Cardiac muscle cell (in vitro differentiated cells and primary cell): ENCODE measurements around the gene DST. TPM values are rescaled to one million over a fixed set of nuclear protein-coding genes. Genes with fewer than 3 reads are reported as not detected.

Experiments
- DNase-seq, 2 donors: peaks; one replicate each; pipeline versions ENCODE4 v3.0.0 to v3.0.0-alpha.2; 2010 to 2017; ENCODE audit warnings: low read depth in 1 of 2, low spot score in 1 of 2
- H3K27ac ChIP-seq: fragments of 200-600 bp; sonication (generic); 2 replicates; pipeline ENCODE4 v1.5.1; 2016
- H3K27me3 ChIP-seq: fragments of 200-600 bp; sonication (generic); 2 replicates; pipeline ENCODE4 v1.6.0; 2016; ENCODE audit warnings: control low read depth
- H3K36me3 ChIP-seq: fragments of 200-600 bp; sonication (generic); 2 replicates; pipeline ENCODE4 v1.5.1; 2016; ENCODE audit warnings: control low read depth
- H3K4me1 ChIP-seq: fragments of 200-600 bp; sonication (generic); 2 replicates; pipeline ENCODE4 v1.8.1; 2017; ENCODE audit warnings: low read depth, mild to moderate bottlenecking, mixed run types
- H3K4me3 ChIP-seq: fragments of 200-600 bp; sonication (generic); 2 replicates; pipeline ENCODE4 v1.5.1; 2016; ENCODE audit warnings: mild to moderate bottlenecking
- H3K9me3 ChIP-seq: fragments of 200-600 bp; sonication (generic); 2 replicates; pipeline ENCODE4 v1.5.1; 2017; ENCODE audit warnings: low read depth, mild to moderate bottlenecking, control low read depth
- polyA plus RNA-seq: library from polyadenylated mRNA; unstranded; fragments of >200 nt; fragmentation: Nextera tagmentation; extraction: Ambion mirVana; gene quantifications from 2 replicates; pipeline ENCODE4 v1.2.1, GENCODE V29; 2016
- total RNA-seq: library from RNA; depleted of rRNA; stranded (reverse); fragments of >200 nt; gene quantifications from 2 replicates; pipeline ENCODE4 v1.2.3, GENCODE V29; 2016
- TF ChIP-seq, protein P1 (sequence below): IDR thresholded peaks from 2 replicates; pipeline ENCODE4 v1.5.1; 2012; ENCODE audit warnings: low read depth, mild to moderate bottlenecking, low read length

The DST gene
- total and polyA plus RNA-seq, 2 experiments from 2014 or later = 31.7 to 82.1 TPM

DNA sequence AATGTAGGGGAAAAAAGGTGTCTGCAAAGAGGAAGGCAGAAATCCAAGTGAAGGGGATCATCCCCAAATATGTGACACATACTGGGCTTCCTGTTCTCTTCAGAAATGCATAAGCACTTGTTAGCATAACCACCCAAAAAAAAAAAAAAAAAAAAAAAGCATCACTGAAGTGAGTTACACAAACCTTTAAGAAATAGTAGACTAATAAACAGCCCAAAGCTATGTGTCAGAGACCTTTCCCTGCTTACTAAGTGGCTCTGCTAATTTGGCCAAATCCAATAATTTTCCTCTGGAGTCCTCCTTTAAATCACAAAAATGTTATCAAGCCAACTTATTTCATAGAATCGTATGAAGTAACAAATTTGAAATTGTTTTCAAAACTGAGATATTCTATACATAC lies 7.5 kb upstream of the DST start:
- TF ChIP-seq, protein P1, sequence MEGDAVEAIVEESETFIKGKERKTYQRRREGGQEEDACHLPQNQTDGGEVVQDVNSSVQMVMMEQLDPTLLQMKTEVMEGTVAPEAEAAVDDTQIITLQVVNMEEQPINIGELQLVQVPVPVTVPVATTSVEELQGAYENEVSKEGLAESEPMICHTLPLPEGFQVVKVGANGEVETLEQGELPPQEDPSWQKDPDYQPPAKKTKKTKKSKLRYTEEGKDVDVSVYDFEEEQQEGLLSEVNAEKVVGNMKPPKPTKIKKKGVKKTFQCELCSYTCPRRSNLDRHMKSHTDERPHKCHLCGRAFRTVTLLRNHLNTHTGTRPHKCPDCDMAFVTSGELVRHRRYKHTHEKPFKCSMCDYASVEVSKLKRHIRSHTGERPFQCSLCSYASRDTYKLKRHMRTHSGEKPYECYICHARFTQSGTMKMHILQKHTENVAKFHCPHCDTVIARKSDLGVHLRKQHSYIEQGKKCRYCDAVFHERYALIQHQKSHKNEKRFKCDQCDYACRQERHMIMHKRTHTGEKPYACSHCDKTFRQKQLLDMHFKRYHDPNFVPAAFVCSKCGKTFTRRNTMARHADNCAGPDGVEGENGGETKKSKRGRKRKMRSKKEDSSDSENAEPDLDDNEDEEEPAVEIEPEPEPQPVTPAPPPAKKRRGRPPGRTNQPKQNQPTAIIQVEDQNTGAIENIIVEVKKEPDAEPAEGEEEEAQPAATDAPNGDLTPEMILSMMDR = no peak

DNA sequence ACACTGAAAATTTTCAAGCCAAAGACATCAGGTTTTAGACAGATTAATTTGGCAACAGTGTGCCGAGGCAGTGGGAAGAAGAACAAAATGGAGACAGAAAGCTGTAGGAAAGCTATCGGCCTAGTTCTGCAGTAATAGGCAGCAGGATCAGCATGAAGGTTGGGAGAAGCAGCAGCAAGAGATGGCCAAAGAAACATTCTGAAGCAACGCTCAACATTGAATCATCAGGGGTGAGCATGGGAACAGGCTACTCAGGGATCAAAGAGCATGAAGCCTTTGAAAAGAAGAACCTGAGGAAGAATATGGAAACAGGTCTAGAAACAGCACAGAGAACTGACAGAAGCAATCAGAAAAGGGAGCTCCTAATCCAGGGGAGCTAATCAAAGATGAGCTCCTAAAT lies 7.1 kb upstream of the DST start:
- Histone ChIP-seq H3K27ac (no peak overlapping the region), H3K27me3 (no peaks in the 10 kb centered on the region), H3K4me1 (peaks cover 9% of the 10 kb centered on the region), H3K9me3 (no peaks in the 10 kb centered on the region), H3K36me3 (no peaks in the 10 kb centered on the region), H3K4me3 (no peak overlapping the region)
- peak in 1 of 2 donors; percentile 16 for DNase-seq
- TF ChIP-seq, protein P1 = no peak

More for the DNA sequence above, 7.5 kb upstream of the DST start:
- Histone ChIP-seq H3K4me3 (no peak overlapping the region), H3K9me3 (no peaks in the 10 kb centered on the region), H3K27ac (no peak overlapping the region), H3K4me1 (peaks cover 9% of the 10 kb centered on the region), H3K36me3 (no peaks in the 10 kb centered on the region), H3K27me3 (no peaks in the 10 kb centered on the region)
- no peak for DNase-seq

DNA sequence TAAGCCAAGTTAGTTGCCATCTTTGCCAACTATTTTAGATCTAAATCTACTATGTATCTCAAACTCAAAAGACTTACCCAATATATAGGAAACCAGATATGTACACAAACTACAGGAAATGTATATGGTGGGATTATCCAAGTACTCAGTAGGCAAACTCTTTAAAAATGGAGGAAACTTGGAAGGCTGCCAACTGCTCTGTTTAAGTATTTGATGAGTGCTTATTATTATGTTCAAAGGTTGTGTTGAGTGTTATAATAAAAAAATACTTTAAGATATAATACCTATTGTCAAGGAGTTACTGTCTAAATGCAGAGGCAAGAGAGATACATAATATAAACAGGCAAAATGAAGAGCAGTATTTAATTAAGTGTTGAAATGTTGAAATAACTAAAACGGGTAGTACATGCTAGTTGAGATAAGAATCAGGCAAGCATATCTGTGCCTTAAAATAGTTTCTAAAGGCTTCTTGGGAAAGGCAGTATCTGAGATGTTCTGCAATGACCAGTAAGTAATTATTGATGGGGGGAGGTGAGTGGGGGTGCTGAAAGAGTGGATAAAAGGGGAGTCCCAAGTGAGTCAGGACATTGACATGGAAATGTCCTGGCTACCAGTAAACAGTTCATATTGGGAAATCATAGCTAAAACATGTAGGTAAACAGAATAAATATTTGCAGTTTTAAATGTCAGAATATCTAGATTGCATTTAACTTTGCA lies 6.5 kb upstream of the DST start:
- H3K36me3 ChIP-seq = no peaks in the 10 kb centered on the region
- no peak overlapping the region for H3K4me3 ChIP-seq
- TF ChIP-seq, protein P1 = no peak
- no peak overlapping the region for H3K27ac ChIP-seq
- DNase-seq = peak; percentile 36 to 38
- H3K9me3 ChIP-seq = no peaks in the 10 kb centered on the region
- H3K4me1 ChIP-seq = peaks cover 9% of the 10 kb centered on the region
- H3K27me3 ChIP-seq = no peaks in the 10 kb centered on the region

DNA sequence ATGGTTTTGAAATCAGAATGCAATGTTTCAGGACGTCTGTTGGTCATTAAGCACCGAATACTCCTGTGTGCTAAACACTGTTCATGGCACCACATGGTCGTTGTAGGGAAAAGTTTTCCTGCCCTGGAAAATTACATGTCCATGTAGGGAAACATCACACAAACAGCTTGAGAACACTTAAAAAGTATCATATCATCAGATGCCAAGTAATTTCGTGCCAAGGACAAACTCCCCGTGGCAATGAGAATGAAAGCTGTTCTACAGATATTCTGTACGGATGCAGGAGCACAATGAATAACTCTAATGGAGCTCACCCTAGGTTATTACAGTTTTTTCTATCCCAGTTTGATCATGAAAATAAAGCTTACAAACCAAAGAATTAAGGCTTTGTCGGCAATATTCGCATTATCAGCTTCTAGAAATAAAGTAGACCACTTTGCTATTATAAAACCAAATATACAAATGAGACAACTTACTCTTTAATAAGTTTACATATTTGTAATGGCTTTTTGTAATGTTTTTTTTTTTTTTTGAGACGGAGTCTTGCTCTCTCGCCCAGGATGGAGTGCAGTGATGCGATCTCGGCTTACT lies 4.6 kb upstream of the DST start:
- Histone ChIP-seq H3K27me3 (no peaks in the 10 kb centered on the region), H3K9me3 (no peaks in the 10 kb centered on the region), H3K4me1 (peaks cover 9% of the 10 kb centered on the region), H3K36me3 (no peaks in the 10 kb centered on the region), H3K27ac (no peak overlapping the region), H3K4me3 (no peak overlapping the region)
- TF ChIP-seq, protein P1 = no peak
- DNase-seq = no peak

DNA sequence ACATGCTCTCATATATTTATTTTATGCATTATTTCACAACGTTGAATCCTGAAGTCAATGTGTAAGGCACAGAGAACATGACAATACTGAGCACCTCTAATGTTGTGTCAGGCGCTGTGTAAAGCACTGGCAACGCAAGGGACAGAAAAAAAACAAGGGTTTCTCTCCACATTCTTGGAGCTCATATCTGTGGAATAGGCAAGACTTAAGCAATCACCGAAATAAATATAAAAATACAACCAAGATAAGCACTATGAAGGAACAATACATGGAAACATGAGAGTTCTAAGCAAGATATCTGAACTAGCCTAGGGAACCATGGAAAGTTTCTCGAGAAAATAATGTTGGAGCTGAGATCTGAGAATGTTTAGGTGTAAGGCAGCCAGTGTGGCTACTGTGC lies 1.7 kb upstream of the DST start:
- TF ChIP-seq, protein P1 = no peak
- H3K4me1 ChIP-seq = peaks cover 6% of the 10 kb centered on the region
- no peak overlapping the region for H3K4me3 ChIP-seq
- peak in 1 of 2 donors; percentile 57 for DNase-seq
- H3K27me3 ChIP-seq = no peaks in the 10 kb centered on the region
- H3K36me3 ChIP-seq = peaks cover 18% of the 10 kb centered on the region
- H3K9me3 ChIP-seq = no peaks in the 10 kb centered on the region
- H3K27ac ChIP-seq = no peak overlapping the region
